ENCODE data around the gene MINDY3. TPM values are rescaled to one million over a fixed set of nuclear protein-coding genes. Genes with fewer than 3 reads are reported as not detected.
"Not testable (repeated sequence)": the region's sequence is repeated elsewhere in the genome, so short reads cannot be mapped to it uniquely, and the experiment has no call there.

MINDY3 gene
- total RNA-seq, 2 donors from 2014 or later = 23.3 to 30.5 TPM

- TF ChIP-seq, protein P1, sequence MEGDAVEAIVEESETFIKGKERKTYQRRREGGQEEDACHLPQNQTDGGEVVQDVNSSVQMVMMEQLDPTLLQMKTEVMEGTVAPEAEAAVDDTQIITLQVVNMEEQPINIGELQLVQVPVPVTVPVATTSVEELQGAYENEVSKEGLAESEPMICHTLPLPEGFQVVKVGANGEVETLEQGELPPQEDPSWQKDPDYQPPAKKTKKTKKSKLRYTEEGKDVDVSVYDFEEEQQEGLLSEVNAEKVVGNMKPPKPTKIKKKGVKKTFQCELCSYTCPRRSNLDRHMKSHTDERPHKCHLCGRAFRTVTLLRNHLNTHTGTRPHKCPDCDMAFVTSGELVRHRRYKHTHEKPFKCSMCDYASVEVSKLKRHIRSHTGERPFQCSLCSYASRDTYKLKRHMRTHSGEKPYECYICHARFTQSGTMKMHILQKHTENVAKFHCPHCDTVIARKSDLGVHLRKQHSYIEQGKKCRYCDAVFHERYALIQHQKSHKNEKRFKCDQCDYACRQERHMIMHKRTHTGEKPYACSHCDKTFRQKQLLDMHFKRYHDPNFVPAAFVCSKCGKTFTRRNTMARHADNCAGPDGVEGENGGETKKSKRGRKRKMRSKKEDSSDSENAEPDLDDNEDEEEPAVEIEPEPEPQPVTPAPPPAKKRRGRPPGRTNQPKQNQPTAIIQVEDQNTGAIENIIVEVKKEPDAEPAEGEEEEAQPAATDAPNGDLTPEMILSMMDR (IDR thresholded peaks at IDR 0.05) = no peak
- TF ChIP-seq POLR2AphosphoS5 (IDR thresholded peaks at IDR 0.05) (no peak), POLR2A (IDR thresholded peaks at IDR 0.05) (no peak)
- WGBS = 80% methylated on average over 3 of the region's 3 CpGs
- Histone ChIP-seq H3K27me3 (replicated peaks; ENCODE audit: insufficient read depth) (no peaks in the 10 kb centered on the region), H3K4me3 (no peak overlapping the region), H3K36me3 (no peaks in the 10 kb centered on the region), H3K27ac (no peak overlapping the region), H3K4me1 (replicated peaks) (no peaks in the 10 kb centered on the region), H3K9me3 (no peaks in the 10 kb centered on the region)
- no peak for DNase-seq (ENCODE audit: low spot score)
- intact Hi-C loops (cut with DNase I) = no loop called here
Measured at GRCh38 chr10:15884447-15884846, 24.1 kb upstream of the MINDY3 start.

DNA sequence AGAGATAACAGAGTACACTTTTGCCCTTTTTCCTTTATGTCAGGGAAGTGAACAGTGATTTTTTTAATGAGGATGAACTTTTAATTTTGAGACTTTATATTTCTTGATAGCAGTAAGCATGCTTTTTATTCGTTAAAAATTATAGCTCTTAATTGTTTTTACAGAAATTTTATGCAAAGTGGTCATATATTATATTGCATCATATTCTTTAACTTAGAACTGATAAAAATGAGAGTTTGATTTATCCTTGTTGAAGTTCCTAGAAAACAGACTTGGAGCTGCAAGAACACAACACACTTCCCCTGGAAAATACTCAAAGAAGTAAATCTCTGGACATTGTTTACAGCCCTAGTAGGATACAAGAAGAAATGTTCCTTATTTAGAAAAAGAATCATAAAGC lies 21.2 kb upstream of the MINDY3 start:
- intact Hi-C loops (cut with DNase I) = no loop called here
- no peaks in the 10 kb centered on the region for H3K4me1 ChIP-seq (replicated peaks)
- H3K9me3 ChIP-seq = no peaks in the 10 kb centered on the region
- H3K4me3 ChIP-seq = no peak overlapping the region
- TF ChIP-seq, protein P1 (IDR thresholded peaks at IDR 0.05) = no peak
- no peak for TF ChIP-seq POLR2AphosphoS5 (IDR thresholded peaks at IDR 0.05)
- H3K27ac ChIP-seq = no peak overlapping the region
- H3K36me3 ChIP-seq = no peaks in the 10 kb centered on the region
- WGBS = 68% methylated on average over 1 of the region's 1 CpG
- no peak for DNase-seq (ENCODE audit: low spot score)
- no peaks in the 10 kb centered on the region for H3K27me3 ChIP-seq (replicated peaks; ENCODE audit: insufficient read depth)

GRCh38 chr10:15879663-15880062 lies 19.4 kb upstream of the MINDY3 start:
- no peak for DNase-seq (ENCODE audit: low spot score)
- Histone ChIP-seq H3K36me3 (no peaks in the 10 kb centered on the region), H3K27ac (no peak overlapping the region), H3K9me3 (no peaks in the 10 kb centered on the region), H3K4me1 (replicated peaks) (no peaks in the 10 kb centered on the region), H3K27me3 (replicated peaks; ENCODE audit: insufficient read depth) (no peaks in the 10 kb centered on the region), H3K4me3 (no peak overlapping the region)
- 7% methylated on average over 1 of the region's 1 CpG for WGBS
- intact Hi-C loops (cut with DNase I) = no loop called here
- TF ChIP-seq POLR2A (IDR thresholded peaks at IDR 0.05) = no peak
- TF ChIP-seq, protein P1 (IDR thresholded peaks at IDR 0.05) = no peak
- no peak for TF ChIP-seq POLR2AphosphoS5 (IDR thresholded peaks at IDR 0.05)

DNA sequence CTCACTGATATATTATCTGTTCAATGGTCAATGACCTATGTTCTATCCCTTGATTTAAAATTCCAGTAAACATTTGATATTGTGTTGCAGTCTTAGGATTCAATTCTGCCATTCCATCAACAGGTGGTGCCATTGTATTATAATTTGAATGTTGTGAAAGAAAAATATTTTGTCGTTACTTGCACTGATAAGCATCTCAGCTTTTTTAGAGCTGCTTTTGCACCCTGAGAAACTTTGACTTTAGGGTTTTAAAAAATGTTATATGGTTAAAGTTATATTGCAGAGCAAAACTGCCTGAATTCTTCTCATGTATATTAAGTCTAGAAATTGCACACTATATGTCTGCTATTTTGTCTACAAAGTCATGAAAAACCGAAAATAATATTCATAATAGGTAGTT lies 18.8 kb upstream of the MINDY3 start:
- Histone ChIP-seq H3K27ac (no peak overlapping the region), H3K9me3 (no peaks in the 10 kb centered on the region), H3K4me1 (replicated peaks) (no peaks in the 10 kb centered on the region), H3K27me3 (replicated peaks; ENCODE audit: insufficient read depth) (no peaks in the 10 kb centered on the region), H3K36me3 (no peaks in the 10 kb centered on the region), H3K4me3 (no peak overlapping the region)
- TF ChIP-seq POLR2A (IDR thresholded peaks at IDR 0.05) (no peak), POLR2AphosphoS5 (IDR thresholded peaks at IDR 0.05) (no peak)
- TF ChIP-seq, protein P1 (IDR thresholded peaks at IDR 0.05) = peak; percentile 10 to 79 (median 54)
- DNase-seq (ENCODE audit: low spot score) = no peak
- intact Hi-C loops (cut with DNase I) = no loop called here
- WGBS = 18% methylated on average over 2 of the region's 2 CpGs

DNA sequence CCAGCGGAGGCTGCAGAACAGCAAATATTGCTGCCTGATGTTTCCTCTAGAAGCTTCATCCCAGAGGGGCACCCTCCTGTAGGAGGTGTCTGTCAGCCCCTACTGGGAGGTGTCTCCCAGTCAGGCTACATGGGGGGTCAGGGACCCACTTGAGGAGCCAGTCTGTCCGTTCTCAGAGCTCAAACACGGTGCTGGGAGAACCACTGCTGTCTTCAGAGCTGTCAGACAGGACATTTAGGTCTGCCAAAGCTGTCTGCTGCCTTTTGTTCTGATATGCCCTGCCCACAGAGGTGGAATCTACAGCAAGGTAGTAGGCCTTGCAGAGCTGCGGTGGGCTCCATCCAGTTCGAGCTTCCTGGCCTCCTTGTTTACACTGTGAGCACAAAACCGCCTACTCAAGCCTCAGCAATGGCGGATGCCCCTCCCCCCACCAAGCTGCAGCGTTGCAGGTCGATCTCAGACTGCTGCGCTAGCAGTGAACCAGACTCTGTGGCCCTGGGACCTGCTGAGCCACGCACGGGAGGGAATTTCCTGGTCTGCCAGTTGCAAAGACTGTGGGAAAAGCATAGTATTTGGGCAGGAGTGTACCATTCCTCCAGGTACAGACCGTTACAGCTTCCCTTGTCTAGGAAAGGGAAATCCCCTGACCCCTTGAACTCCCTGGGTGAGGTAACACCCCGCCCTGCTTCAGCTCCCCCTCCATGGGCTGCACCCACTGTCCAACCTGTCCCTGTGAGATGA lies 17.7 kb upstream of the MINDY3 start:
- 46% methylated on average over 14 of the region's 14 CpGs for WGBS
- H3K36me3 ChIP-seq = no peaks in the 10 kb centered on the region
- H3K4me3 ChIP-seq = no peak overlapping the region
- H3K9me3 ChIP-seq = no peaks in the 10 kb centered on the region
- no peak for DNase-seq (ENCODE audit: low spot score)
- TF ChIP-seq POLR2AphosphoS5 (IDR thresholded peaks at IDR 0.05) (no peak), POLR2A (IDR thresholded peaks at IDR 0.05) (no peak)
- TF ChIP-seq, protein P1 (IDR thresholded peaks at IDR 0.05) = no peak
- H3K27ac ChIP-seq = no peak overlapping the region
- H3K4me1 ChIP-seq (replicated peaks) = no peaks in the 10 kb centered on the region
- intact Hi-C loops (cut with DNase I) = no loop called here
- H3K27me3 ChIP-seq (replicated peaks; ENCODE audit: insufficient read depth) = no peaks in the 10 kb centered on the region

DNA sequence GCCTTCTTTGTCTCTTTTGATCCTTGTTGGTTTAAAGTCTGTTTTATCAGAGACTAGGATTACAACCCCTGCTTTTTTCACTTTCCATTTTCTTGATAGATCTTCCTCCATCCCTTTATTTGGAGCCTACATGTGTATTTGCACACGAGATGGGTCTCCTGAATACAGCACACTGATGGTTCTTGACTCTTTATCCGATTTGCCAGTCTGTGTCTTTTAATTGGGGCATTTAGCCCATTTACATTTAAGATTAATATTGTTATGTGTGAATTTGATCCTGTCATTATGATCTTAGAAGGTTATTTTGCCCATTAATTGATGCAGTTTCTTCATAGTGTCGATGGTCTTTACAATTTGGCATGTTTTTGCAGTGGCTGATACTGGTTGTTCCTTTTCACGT lies 16.0 kb upstream of the MINDY3 start:
- DNase-seq (ENCODE audit: low spot score); intact Hi-C loops (cut with DNase I): not testable (repeated sequence)
- WGBS = 91% methylated on average over 4 of the region's 4 CpGs

GRCh38 chr10:15872645-15873044 lies 12.3 kb upstream of the MINDY3 start:
- H3K27ac ChIP-seq; H3K4me3 ChIP-seq; H3K27me3 ChIP-seq (replicated peaks; ENCODE audit: insufficient read depth); H3K4me1 ChIP-seq (replicated peaks); H3K9me3 ChIP-seq; intact Hi-C loops (cut with DNase I); H3K36me3 ChIP-seq; DNase-seq (ENCODE audit: low spot score): not testable (repeated sequence)
- 93% methylated on average over 4 of the region's 4 CpGs for WGBS

More for the DNA sequence above, 16.0 kb upstream of the MINDY3 start:
- H3K36me3 ChIP-seq; H3K9me3 ChIP-seq; H3K27ac ChIP-seq; H3K4me3 ChIP-seq; H3K4me1 ChIP-seq (replicated peaks); H3K27me3 ChIP-seq (replicated peaks; ENCODE audit: insufficient read depth): not testable (repeated sequence)
